IgD-negative memory B cell (primary cell): ENCODE data around the gene SLC24A5. TPM values are rescaled to one million over a fixed set of nuclear protein-coding genes. Genes with fewer than 3 reads are reported as not detected.

ENCODE experiments used
- H3K27ac Mint-ChIP-seq, 3 donors: one replicate each; pipeline ENCODE4 v1.8.0; 2020 to 2022; ENCODE audit warnings: mild to moderate bottlenecking in 3 of 3, mixed read lengths in 3 of 3, moderate library complexity in 1 of 3
- H3K27me3 Mint-ChIP-seq: one replicate; pipeline ENCODE4 v1.8.0; 2021; ENCODE audit warnings: mixed read lengths
- H3K36me3 Mint-ChIP-seq: one replicate; pipeline ENCODE4 v1.8.0; 2020; ENCODE audit warnings: mild to moderate bottlenecking, mixed read lengths
- H3K4me1 Mint-ChIP-seq, 3 donors: one replicate each; pipeline ENCODE4 v1.8.0; 2020 to 2022; ENCODE audit warnings: mixed read lengths in 3 of 3, mild to moderate bottlenecking in 1 of 3
- H3K4me3 Mint-ChIP-seq, 4 donors: one replicate each; pipeline ENCODE4 v1.8.0; 2020 to 2022; ENCODE audit warnings: mild to moderate bottlenecking in 4 of 4, mixed read lengths in 4 of 4, moderate library complexity in 3 of 4
- H3K9me3 Mint-ChIP-seq, 3 donors: one replicate each; pipeline ENCODE4 v1.8.0; 2020 to 2021; ENCODE audit warnings: mixed read lengths in 3 of 3, mild to moderate bottlenecking in 1 of 3
- polyA plus RNA-seq: library from polyadenylated mRNA; unstranded; fragments of 300-500 nt; fragmentation: Illumina TruSeq; gene quantifications from one replicate; pipeline ENCODE4 v1.2.3, GENCODE V29; 2021

SLC24A5 gene
- not detected for polyA plus RNA-seq

- H3K27me3 Mint-ChIP-seq = peaks cover 2% of the 10 kb centered on the region
- no peaks in the 10 kb centered on the region for H3K9me3 Mint-ChIP-seq
- H3K4me3 Mint-ChIP-seq = no peak within 1 kb of the TSS
- H3K36me3 Mint-ChIP-seq = no peaks in the 10 kb centered on the region
- H3K4me1 Mint-ChIP-seq = no peaks in the 10 kb centered on the region
- H3K27ac Mint-ChIP-seq = no peak within 1 kb of the TSS
Measured at GRCh38 chr15:48120745-48121144, at the start of gene SLC24A5. SLC24A5 (plus strand) TSS chr15:48120990; CDS start chr15:48121045, 55 bp downstream.

DNA sequence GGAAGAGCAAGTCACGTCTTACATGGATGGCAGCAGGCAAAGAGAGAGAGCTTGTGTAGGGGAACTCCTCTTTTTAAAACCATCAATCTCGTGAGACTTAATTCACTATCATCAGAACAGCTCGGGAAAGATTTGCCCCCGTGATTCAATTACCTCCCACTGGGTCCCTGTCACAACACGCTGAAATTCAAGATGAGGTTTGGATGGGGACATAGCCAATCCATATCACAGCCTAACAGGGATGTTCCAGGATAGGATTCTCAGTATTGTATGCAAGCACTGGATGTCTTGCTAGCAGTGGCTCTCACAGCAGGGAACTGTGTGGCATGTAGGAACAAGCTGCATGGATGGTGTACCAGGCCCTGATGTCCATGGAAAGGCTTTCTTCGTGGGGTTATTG is 47.8 kb upstream of the SLC24A5 start:
- Mint-ChIP-seq H3K9me3 (peaks cover 0 to 14% (median 3%) of the 10 kb centered on the region in 3 donors), H3K27ac (no peak overlapping the region), H3K27me3 (peaks cover 6% of the 10 kb centered on the region), H3K4me3 (no peak overlapping the region), H3K4me1 (no peaks in the 10 kb centered on the region), H3K36me3 (no peaks in the 10 kb centered on the region)

DNA sequence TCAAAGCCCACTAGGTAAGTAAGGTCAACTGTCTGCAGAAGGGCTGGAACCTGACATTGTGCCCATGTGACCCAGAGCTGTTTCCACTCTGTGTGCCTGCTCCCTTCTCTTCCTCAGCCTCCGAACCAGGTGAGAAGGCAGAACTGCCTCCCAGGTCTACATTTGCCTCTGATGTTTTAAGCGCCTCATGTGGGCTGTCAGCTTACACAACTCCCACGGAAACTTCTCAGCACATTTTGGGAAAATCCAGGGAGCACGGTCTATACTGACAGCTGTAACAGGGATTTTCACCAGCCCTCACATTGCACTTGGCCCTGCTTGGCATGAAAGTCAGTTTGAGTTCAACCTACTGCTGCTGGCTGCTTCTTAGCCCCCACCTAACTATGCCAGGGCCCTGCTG is 46.9 kb upstream of the SLC24A5 start:
- Mint-ChIP-seq H3K9me3 (peaks cover 0 to 14% (median 3%) of the 10 kb centered on the region in 3 donors), H3K4me1 (no peaks in the 10 kb centered on the region), H3K4me3 (no peak overlapping the region), H3K27ac (no peak overlapping the region), H3K27me3 (peaks cover 6% of the 10 kb centered on the region), H3K36me3 (no peaks in the 10 kb centered on the region)

DNA sequence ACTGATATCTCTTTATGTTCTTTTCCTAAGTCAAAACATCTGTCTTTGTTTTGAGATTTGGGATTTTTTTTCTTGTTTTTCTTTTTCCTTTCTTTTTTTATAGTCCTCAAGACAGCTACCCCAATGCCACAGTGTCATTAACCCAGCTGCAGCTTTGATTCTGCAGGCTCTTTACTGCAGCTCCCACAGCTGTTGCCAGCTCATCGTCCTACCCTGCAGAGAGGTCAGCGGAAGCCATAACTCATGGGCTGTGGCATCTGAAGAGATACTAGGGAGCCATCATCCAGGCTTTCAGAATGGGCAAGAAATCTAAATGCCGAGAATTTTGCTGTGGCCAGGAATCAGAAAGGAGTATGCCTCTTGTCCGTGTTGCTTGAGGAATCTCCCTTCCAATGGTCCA is 44.3 kb upstream of the SLC24A5 start:
- H3K9me3 Mint-ChIP-seq = peaks cover 0 to 14% (median 2%) of the 10 kb centered on the region in 3 donors
- no peak overlapping the region for H3K27ac Mint-ChIP-seq
- H3K27me3 Mint-ChIP-seq = peaks cover 7% of the 10 kb centered on the region
- no peaks in the 10 kb centered on the region for H3K36me3 Mint-ChIP-seq
- no peak overlapping the region for H3K4me3 Mint-ChIP-seq
- H3K4me1 Mint-ChIP-seq = no peaks in the 10 kb centered on the region

GRCh38 chr15:48077616-48078184 is 43.1 kb upstream of the SLC24A5 start:
- Mint-ChIP-seq H3K27ac (no peak overlapping the region), H3K4me1 (no peaks in the 10 kb centered on the region), H3K9me3 (peaks cover 0 to 8% (median 1%) of the 10 kb centered on the region in 3 donors), H3K27me3 (peaks cover 7% of the 10 kb centered on the region), H3K36me3 (no peaks in the 10 kb centered on the region), H3K4me3 (no peak overlapping the region)

DNA sequence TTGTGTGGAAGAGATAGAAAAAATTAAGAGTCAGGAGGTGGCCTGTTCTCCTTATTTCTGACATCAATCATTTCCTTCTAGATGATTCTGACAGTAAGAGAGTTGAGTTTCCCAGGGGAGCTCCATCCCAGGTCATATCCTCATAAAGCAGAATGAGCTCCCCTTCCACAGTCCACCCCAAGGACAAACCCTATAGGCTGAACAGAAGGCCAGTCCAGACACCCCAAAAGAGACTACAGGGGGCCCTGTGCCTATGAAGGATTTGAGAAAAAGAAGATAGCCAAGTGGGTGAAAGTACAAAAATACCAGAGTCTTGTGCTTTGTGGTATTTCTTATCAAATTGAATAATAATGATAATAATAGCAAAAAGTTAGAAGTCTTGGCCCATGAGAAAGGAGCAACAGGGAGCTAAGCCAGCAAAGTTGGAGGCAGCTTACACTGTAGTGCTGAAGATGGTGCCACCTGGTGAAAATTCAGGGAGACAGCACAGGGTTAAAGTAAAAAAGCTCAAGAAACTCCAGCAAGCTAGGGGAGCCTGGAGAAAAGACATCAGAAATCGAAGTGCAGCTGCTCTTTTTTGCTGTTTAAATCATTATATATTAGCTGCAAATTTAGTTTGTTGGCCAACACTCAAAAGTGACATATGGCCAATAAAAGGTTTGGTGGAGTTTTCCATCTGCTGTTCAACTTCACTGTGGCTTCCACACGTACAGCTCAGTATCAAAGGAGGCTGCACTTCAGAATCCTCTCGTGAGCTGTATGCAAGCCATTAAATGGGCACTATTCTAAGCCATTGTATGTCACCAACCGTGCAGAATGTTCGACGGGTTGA is 35.8 kb upstream of the SLC24A5 start:
- Mint-ChIP-seq H3K4me3 (no peak overlapping the region), H3K4me1 (no peaks in the 10 kb centered on the region), H3K36me3 (no peaks in the 10 kb centered on the region), H3K27me3 (peaks cover 1% of the 10 kb centered on the region), H3K27ac (no peak overlapping the region), H3K9me3 (no peaks in the 10 kb centered on the region)

GRCh38 chr15:48085591-48085930 is 35.2 kb upstream of the SLC24A5 start:
- Mint-ChIP-seq H3K9me3 (no peaks in the 10 kb centered on the region), H3K27ac (no peak overlapping the region)

DNA sequence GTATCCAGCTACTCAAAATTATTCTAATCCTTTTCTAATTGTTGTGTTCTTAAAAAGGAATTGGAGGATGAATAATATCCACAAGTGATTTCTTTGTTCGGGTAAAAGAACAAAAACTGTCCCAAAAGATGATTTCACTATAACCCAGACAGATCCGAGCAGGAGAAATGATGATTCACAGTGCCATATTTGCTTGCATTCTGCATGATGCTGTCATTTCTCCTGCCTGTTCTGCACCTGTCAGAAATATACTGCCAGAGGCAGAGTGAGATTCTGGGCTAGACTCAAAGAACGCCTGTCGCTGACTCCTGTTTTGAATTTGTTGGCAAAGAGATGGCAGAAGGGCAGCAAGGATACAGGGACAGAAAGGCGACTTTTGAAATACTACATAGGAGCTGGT is 34.7 kb upstream of the SLC24A5 start:
- peaks cover 1% of the 10 kb centered on the region for H3K27me3 Mint-ChIP-seq
- no peaks in the 10 kb centered on the region for H3K4me1 Mint-ChIP-seq
- H3K9me3 Mint-ChIP-seq = no peaks in the 10 kb centered on the region
- no peak overlapping the region for H3K27ac Mint-ChIP-seq
- H3K4me3 Mint-ChIP-seq = no peak overlapping the region
- no peaks in the 10 kb centered on the region for H3K36me3 Mint-ChIP-seq

More at GRCh38 chr15:48085591-48085930, 35.2 kb upstream of the SLC24A5 start:
- Mint-ChIP-seq H3K27me3 (peaks cover 1% of the 10 kb centered on the region), H3K4me3 (no peak overlapping the region), H3K36me3 (no peaks in the 10 kb centered on the region), H3K4me1 (no peaks in the 10 kb centered on the region)

- Mint-ChIP-seq H3K4me3 (no peak overlapping the region), H3K36me3 (no peaks in the 10 kb centered on the region), H3K4me1 (no peaks in the 10 kb centered on the region), H3K27me3 (peaks cover 1% of the 10 kb centered on the region), H3K27ac (no peak overlapping the region), H3K9me3 (no peaks in the 10 kb centered on the region)
Measured at GRCh38 chr15:48086576-48086975, 34.2 kb upstream of the SLC24A5 start.

DNA sequence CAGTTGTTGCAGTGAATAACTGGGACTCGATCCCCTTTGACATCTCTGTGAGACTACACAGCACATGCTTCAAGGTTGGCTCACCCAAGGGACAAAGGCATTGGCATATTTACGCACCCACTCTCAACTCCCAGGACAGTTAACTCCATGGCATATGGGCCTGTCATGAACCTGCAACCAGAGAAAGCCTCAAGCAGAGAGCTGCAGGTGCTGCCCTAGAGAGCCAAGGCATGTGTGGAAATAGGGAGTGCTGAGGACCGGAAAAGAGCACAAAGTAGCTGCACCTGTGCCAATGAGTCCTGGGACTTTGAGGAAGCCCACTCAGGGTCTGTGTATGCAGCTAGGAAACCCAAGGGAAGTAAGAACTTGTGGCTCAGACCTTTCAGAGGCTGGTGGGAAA is 32.9 kb upstream of the SLC24A5 start:
- H3K36me3 Mint-ChIP-seq = no peaks in the 10 kb centered on the region
- H3K4me1 Mint-ChIP-seq = no peaks in the 10 kb centered on the region
- H3K27ac Mint-ChIP-seq = no peak overlapping the region
- H3K4me3 Mint-ChIP-seq = no peak overlapping the region
- no peaks in the 10 kb centered on the region for H3K9me3 Mint-ChIP-seq
- H3K27me3 Mint-ChIP-seq = peaks cover 1% of the 10 kb centered on the region

DNA sequence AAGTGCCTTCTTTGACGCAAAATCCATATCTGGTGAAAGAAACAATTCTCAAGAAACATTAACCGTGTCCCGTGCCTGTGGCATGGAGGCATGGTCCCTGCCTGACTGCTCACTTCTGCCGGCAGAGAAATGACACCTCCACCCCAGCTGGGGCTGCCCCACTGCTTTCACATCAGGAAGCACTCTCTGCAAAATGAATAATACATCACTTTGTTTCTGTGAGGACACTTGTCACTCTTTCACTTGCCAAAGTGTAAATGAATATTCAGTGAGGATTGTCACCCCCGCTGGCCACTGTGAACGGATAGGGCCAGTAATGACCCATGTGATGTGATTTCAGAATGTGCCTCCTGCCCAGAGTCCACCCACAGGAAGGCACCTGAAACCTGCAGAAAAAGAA is 31.1 kb upstream of the SLC24A5 start:
- H3K4me1 Mint-ChIP-seq = no peaks in the 10 kb centered on the region
- no peaks in the 10 kb centered on the region for H3K9me3 Mint-ChIP-seq
- H3K4me3 Mint-ChIP-seq = no peak overlapping the region
- no peak overlapping the region for H3K27ac Mint-ChIP-seq
- H3K36me3 Mint-ChIP-seq = no peaks in the 10 kb centered on the region
- H3K27me3 Mint-ChIP-seq = peaks cover 3% of the 10 kb centered on the region

DNA sequence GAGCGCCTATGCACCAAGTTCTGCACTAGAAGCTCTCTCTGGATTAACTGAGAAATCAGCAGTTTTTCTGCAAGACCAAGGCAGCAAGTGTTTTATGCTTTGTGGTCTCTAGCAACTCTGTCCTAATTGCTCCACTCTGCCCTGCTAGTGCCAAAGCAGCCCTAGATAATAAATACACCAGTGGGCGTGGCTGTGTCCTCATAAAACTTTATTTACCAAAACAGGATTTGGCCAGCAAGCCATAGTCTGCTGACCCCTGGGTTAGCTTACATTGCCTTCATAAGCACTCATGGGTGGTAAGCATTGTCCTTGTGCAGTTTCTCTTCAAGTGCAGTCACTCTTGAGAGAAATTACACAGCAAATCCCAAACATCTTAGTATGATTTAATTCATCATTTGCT is 30.7 kb upstream of the SLC24A5 start:
- Mint-ChIP-seq H3K27me3 (peaks cover 3% of the 10 kb centered on the region), H3K36me3 (no peaks in the 10 kb centered on the region), H3K9me3 (no peaks in the 10 kb centered on the region), H3K4me3 (no peak overlapping the region), H3K27ac (no peak overlapping the region), H3K4me1 (no peaks in the 10 kb centered on the region)

- H3K4me3 Mint-ChIP-seq = no peak overlapping the region
- peaks cover 3% of the 10 kb centered on the region for H3K27me3 Mint-ChIP-seq
- H3K9me3 Mint-ChIP-seq = no peaks in the 10 kb centered on the region
- H3K27ac Mint-ChIP-seq = no peak overlapping the region
- no peaks in the 10 kb centered on the region for H3K36me3 Mint-ChIP-seq
- H3K4me1 Mint-ChIP-seq = no peaks in the 10 kb centered on the region
Measured at GRCh38 chr15:48090666-48091065, 30.1 kb upstream of the SLC24A5 start.

DNA sequence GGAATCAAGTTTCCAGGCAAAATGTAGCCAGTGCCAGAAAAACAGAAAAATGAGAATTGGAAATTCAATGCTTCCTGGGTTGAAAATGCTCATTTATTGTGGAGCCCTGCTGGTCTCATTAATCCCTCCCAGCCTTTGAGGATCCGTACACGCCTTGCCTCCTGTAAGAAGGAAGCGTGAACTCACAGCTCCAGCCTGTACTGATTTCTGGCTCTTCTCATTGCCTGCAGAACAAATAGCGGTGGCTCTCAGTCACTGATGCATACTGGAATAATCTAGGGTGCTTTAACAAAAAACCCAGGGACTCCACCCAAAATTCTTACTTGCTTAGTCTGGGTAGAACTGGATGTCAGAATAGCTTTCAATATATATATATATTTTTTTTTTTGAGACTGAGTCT is 29.3 kb upstream of the SLC24A5 start:
- H3K27me3 Mint-ChIP-seq = peaks cover 3% of the 10 kb centered on the region
- H3K4me1 Mint-ChIP-seq = no peaks in the 10 kb centered on the region
- no peak overlapping the region for H3K4me3 Mint-ChIP-seq
- no peaks in the 10 kb centered on the region for H3K36me3 Mint-ChIP-seq
- H3K9me3 Mint-ChIP-seq = peaks cover 0 to 2% (median 0%) of the 10 kb centered on the region in 3 donors
- no peak overlapping the region for H3K27ac Mint-ChIP-seq

DNA sequence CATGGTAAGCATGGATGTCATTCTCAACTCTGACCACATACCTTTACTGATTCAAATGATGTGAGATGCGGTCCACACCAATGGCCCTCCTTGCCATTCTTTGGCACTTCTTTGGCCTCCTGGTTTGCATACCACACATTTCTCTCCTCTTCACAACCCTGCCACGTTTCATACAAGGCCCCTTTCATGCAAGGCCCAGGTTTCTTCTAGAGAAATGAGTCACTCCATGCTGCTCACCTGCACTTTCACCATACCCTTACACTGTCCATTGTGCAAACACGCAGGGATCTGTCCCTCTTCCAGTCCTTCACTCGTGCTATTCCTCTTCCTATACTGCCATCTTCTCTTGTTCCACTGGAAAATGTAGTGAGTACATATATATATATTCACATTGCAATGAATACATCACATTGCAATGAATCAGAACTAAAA is 24.4 kb upstream of the SLC24A5 start:
- Mint-ChIP-seq H3K9me3 (peaks cover 0 to 3% (median 0%) of the 10 kb centered on the region in 3 donors), H3K27me3 (peaks cover 5% of the 10 kb centered on the region), H3K36me3 (no peaks in the 10 kb centered on the region), H3K4me3 (no peak overlapping the region), H3K27ac (no peak overlapping the region), H3K4me1 (no peaks in the 10 kb centered on the region)

DNA sequence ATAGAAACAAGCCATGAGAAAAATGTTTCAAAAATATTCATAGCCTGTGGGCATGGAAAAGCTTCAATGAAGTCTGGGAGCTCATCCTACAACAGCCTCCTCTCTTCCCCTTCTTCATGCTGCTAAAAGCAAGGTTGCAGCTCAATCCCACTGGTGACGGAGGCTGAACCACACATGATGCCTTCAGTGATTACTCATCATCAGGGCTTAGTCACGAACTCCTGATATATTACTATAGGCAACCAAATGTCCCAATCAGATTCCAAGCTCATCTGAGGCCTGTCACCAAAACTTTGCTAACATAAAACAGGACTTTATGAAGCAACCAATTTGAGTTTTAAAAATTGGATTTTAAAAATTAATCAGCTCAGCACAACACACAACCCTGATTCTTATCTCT is 24.0 kb upstream of the SLC24A5 start:
- no peak overlapping the region for H3K27ac Mint-ChIP-seq
- no peaks in the 10 kb centered on the region for H3K36me3 Mint-ChIP-seq
- peaks cover 5% of the 10 kb centered on the region for H3K27me3 Mint-ChIP-seq
- peaks cover 0 to 3% (median 0%) of the 10 kb centered on the region in 3 donors for H3K9me3 Mint-ChIP-seq
- H3K4me1 Mint-ChIP-seq = no peaks in the 10 kb centered on the region
- H3K4me3 Mint-ChIP-seq = no peak overlapping the region
